IMR-90 (cell line): ENCODE results near the gene APAF1. TPM values are rescaled to one million over a fixed set of nuclear protein-coding genes. Genes with fewer than 3 reads are reported as not detected.

ENCODE experiments used
- ATAC-seq: fragments of 200-7000 bp; cut with Tn5 transposase; 2 replicates; pipeline ENCODE4 v1.9.1; 2020; ENCODE audit warnings: low read depth, mild to moderate bottlenecking, moderate library complexity
- BruUV-seq: library from RNA; stranded (reverse); fragments of 400-500 nt; replicated peaks from 2 replicates; lab custom pipeline; 2021; lab: Mats Ljungman, UMichigan
- CTCF ChIA-PET: fragments of 300-600 bp; formaldehyde crosslinking; extraction: SDS; loops from one replicate; lab custom pipeline; 2021; ENCODE audit warnings: antibody characterized with exemption; lab: Yijun Ruan, JAX
- POLR2A ChIA-PET: fragments of 300-600 bp; sonication (Branson Sonifier 250); formaldehyde crosslinking; loops from one replicate; lab custom pipeline; 2022; ENCODE audit warnings: antibody characterized with exemption; ENCODE audit not compliant: unreplicated experiment; lab: Charles Lee
- DNase-seq: peaks from one replicate; pipeline ENCODE4 v3.0.0; 2013
- H2AFZ ChIP-seq: replicated peaks from 2 replicates; pipeline ENCODE3; 2013; ENCODE audit warnings: low read length, mild to moderate bottlenecking; ENCODE audit not compliant: poor library complexity
- H2AK5ac ChIP-seq: 2 replicates; pipeline ENCODE4 v1.6.1; 2013; ENCODE audit warnings: low read depth, low read length, inconsistent platforms
- H2AK9ac ChIP-seq: replicated peaks from 2 replicates; pipeline ENCODE3; 2013; ENCODE audit warnings: mild to moderate bottlenecking, low read depth, low read length, moderate library complexity; ENCODE audit not compliant: poor library complexity
- H2BK120ac ChIP-seq: 2 replicates; pipeline ENCODE4 v1.6.1; 2013; ENCODE audit warnings: low read depth, low read length, inconsistent platforms
- H2BK15ac ChIP-seq: 3 replicates; pipeline ENCODE4 v1.6.1; 2013; ENCODE audit warnings: low read depth, low read length, inconsistent platforms
- H2BK20ac ChIP-seq: 2 replicates; pipeline ENCODE4 v1.6.1; 2013; ENCODE audit warnings: low read depth, mild to moderate bottlenecking, inconsistent platforms, low read length, moderate library complexity
- H2BK5ac ChIP-seq: 2 replicates; pipeline ENCODE4 v1.6.1; 2013; ENCODE audit warnings: mild to moderate bottlenecking, low read depth, low read length, inconsistent platforms; ENCODE audit not compliant: poor library complexity, severe bottlenecking
- H3K14ac ChIP-seq: replicated peaks from 2 replicates; pipeline ENCODE4 v1.6.1; 2013; ENCODE audit warnings: low read depth, low read length, inconsistent platforms
- H3K18ac ChIP-seq: 2 replicates; pipeline ENCODE4 v1.6.1; 2013; ENCODE audit warnings: low read depth, low read length, control low read depth
- H3K23ac ChIP-seq: 2 replicates; pipeline ENCODE4 v1.6.1; 2013; ENCODE audit warnings: low read depth, low read length, inconsistent platforms
- H3K27ac ChIP-seq: 2 replicates; pipeline ENCODE4 v1.5.1; 2013; ENCODE audit warnings: mild to moderate bottlenecking, control low read depth, low read length; ENCODE audit not compliant: insufficient read depth
- H3K27me3 ChIP-seq: 2 replicates; pipeline ENCODE4 v1.6.1; 2013; ENCODE audit warnings: low read length; ENCODE audit not compliant: control insufficient read depth, insufficient read depth
- H3K36me3 ChIP-seq: 2 replicates; pipeline ENCODE4 v1.6.1; 2013; ENCODE audit warnings: low read length, mixed read lengths; ENCODE audit not compliant: control insufficient read depth, insufficient read depth
- H3K4ac ChIP-seq: 2 replicates; pipeline ENCODE4 v1.6.1; 2013; ENCODE audit warnings: low read depth, low read length, inconsistent platforms
- H3K4me1 ChIP-seq: 2 replicates; pipeline ENCODE4 v1.6.1; 2013; ENCODE audit warnings: low read length, mixed read lengths; ENCODE audit not compliant: control insufficient read depth, insufficient read depth
- H3K4me2 ChIP-seq: 2 replicates; pipeline ENCODE4 v1.6.1; 2013; ENCODE audit warnings: low read depth, mild to moderate bottlenecking, control low read depth, low read length, moderate library complexity
- H3K4me3 ChIP-seq: 2 replicates; pipeline ENCODE4 v1.5.1; 2013; ENCODE audit warnings: low read depth, mild to moderate bottlenecking, control low read depth, low read length, moderate library complexity; ENCODE audit not compliant: insufficient read depth
- H3K56ac ChIP-seq: 2 replicates; pipeline ENCODE4 v1.6.1; 2013; ENCODE audit warnings: low read length, inconsistent platforms; ENCODE audit not compliant: insufficient read depth; ENCODE audit errors: extremely low read depth
- H3K79me1 ChIP-seq, 2 experiments: 2 replicates each; pipeline ENCODE4 v1.6.1; 2013; ENCODE audit warnings: low read length in 2 of 2, inconsistent platforms in 1 of 2, low read depth in 1 of 2
- H3K9ac ChIP-seq: 2 replicates; pipeline ENCODE4 v1.6.1; 2013; ENCODE audit warnings: low read depth, low read length, control low read depth
- H3K9me1 ChIP-seq: 2 replicates; pipeline ENCODE4 v1.6.1; 2013; ENCODE audit warnings: low read length, inconsistent platforms; ENCODE audit not compliant: insufficient read depth
- H3K9me3 ChIP-seq: 2 replicates; pipeline ENCODE4 v1.6.1; 2013; ENCODE audit warnings: low read length; ENCODE audit not compliant: control insufficient read depth, insufficient read depth
- H4K20me1 ChIP-seq: 2 replicates; pipeline ENCODE4 v1.6.1; 2013; ENCODE audit warnings: low read length, inconsistent platforms; ENCODE audit not compliant: insufficient read depth
- H4K5ac ChIP-seq: 2 replicates; pipeline ENCODE4 v1.6.1; 2013; ENCODE audit warnings: mild to moderate bottlenecking, low read depth, low read length, control low read depth
- H4K8ac ChIP-seq, 2 experiments: 2 replicates each; pipeline ENCODE4 v1.6.1; 2013; ENCODE audit warnings: low read depth in 2 of 2, low read length in 2 of 2, control low read depth in 1 of 2, inconsistent platforms in 1 of 2
- H4K91ac ChIP-seq: 2 replicates; pipeline ENCODE4 v1.6.1; 2013; ENCODE audit warnings: low read depth, low read length, inconsistent platforms; ENCODE audit not compliant: insufficient read depth
- BHLHE40 ChIP-seq: fragments of 150-350 bp; IDR thresholded peaks from 2 replicates; pipeline ENCODE4 v1.6.1; 2016; ENCODE audit warnings: mild to moderate bottlenecking, low read depth, low read length
- CEBPB ChIP-seq: IDR thresholded peaks from 2 replicates; pipeline ENCODE4 v1.6.1; 2012; ENCODE audit warnings: low read depth, low read length, improper control_type of control experiment
- ELK1 ChIP-seq: fragments of 150-350 bp; IDR thresholded peaks from 2 replicates; pipeline ENCODE4 v1.6.1; 2016; ENCODE audit warnings: low read depth, mild to moderate bottlenecking, low read length, moderate library complexity, borderline replicate concordance
- MAFK ChIP-seq: IDR thresholded peaks from 2 replicates; pipeline ENCODE4 v1.6.1; 2012; ENCODE audit warnings: low read depth, low read length, improper control_type of control experiment
- MAZ ChIP-seq: IDR thresholded peaks from 2 replicates; pipeline ENCODE4 v1.6.1; 2012; ENCODE audit warnings: low read depth, mild to moderate bottlenecking, low read length, improper control_type of control experiment, moderate library complexity, borderline replicate concordance
- MXI1 ChIP-seq: IDR thresholded peaks from 2 replicates; pipeline ENCODE4 v1.6.1; 2012; ENCODE audit warnings: low read depth, mild to moderate bottlenecking, low read length, moderate library complexity, borderline replicate concordance
- NFE2L2 ChIP-seq: fragments of 150-350 bp; IDR thresholded peaks from 2 replicates; pipeline ENCODE4 v1.6.1; 2016; ENCODE audit warnings: low read depth, mild to moderate bottlenecking, low read length
- RAD21 ChIP-seq: IDR thresholded peaks from 2 replicates; pipeline ENCODE4 v1.6.1; 2012; ENCODE audit warnings: low read length, improper control_type of control experiment
- RCOR1 ChIP-seq: IDR thresholded peaks from 2 replicates; pipeline ENCODE4 v1.6.1; 2012; ENCODE audit warnings: mild to moderate bottlenecking, low read length, improper control_type of control experiment; ENCODE audit not compliant: insufficient replicate concordance
- RFX5 ChIP-seq: IDR thresholded peaks from 2 replicates; pipeline ENCODE4 v1.8.0; 2012; ENCODE audit warnings: low read depth, mild to moderate bottlenecking, low read length, moderate library complexity
- WGBS, 2 experiments: methylation state at CpG; one replicate each; pipeline versions ENCODE4 v1.1.5 to v1.1.7; 2013; ENCODE audit warnings: missing lambda C conversion rate in 2 of 2; ENCODE audit not compliant: insufficient read length in 1 of 2; ENCODE audit errors: extremely low coverage in 2 of 2; 5-methylcytosine and 5-hydroxymethylcytosine counted together
- dilution Hi-C: fragments of 300-500 bp; cut with HindIII; formaldehyde crosslinking; loops from one replicate; pipeline ENCODE4 v1.14.3; 2018; ENCODE audit warnings: low sequenced_read_pairs; ENCODE audit not compliant: unreplicated experiment
- in situ Hi-C: fragments of 300-500 bp; cut with MboI; formaldehyde crosslinking; loops from 3 replicates; pipeline ENCODE4 v1.14.3; 2019; ENCODE audit warnings: low sequenced_read_pairs, inconsistent platforms, mixed read lengths
- intact Hi-C: fragments of 100-400 bp; cut with micrococcal nuclease; formaldehyde crosslinking; loops from 2 replicates; pipeline ENCODE4 v1.10.0; 2022
- polyA plus RNA-seq, 3 experiments: library from polyadenylated mRNA; depleted of rRNA; stranded (reverse); fragments of >200 nt; gene quantifications; 2 replicates each; pipeline ENCODE4 v1.2.3, GENCODE V29; 2012; ENCODE audit warnings: low replicate concordance in 1 of 3
- total RNA-seq: library from RNA; depleted of rRNA; stranded (reverse); fragments of >200 nt; gene quantifications from 2 replicates; pipeline ENCODE4 v1.2.3, GENCODE V29; 2012

APAF1 gene
- total and polyA plus RNA-seq, 2 of the 4 experiments (the other 2 are of a cell fraction) = 10.9 to 32.8 TPM

GRCh38 chr12:98601924-98602323 is 43.2 kb upstream of the APAF1 start:
- H3K27ac ChIP-seq = no peak overlapping the region
- peaks cover 49% of the 10 kb centered on the region for H3K36me3 ChIP-seq
- H3K9me1 ChIP-seq = no peaks in the 10 kb centered on the region
- H2BK5ac ChIP-seq = no peak overlapping the region
- no peak overlapping the region for H3K4ac ChIP-seq
- H2AK5ac ChIP-seq = no peak overlapping the region
- in situ Hi-C loops (loop anchor here (5.0 kb wide), 1 partner anchor 35 kb away; no protein-coding TSS in a partner anchor), intact Hi-C loops (no loop called here), dilution Hi-C loops (no loop called here)
- no peak overlapping the region for H4K5ac ChIP-seq
- ChIA-PET CTCF (interaction anchor here (0.6 to 1.0 kb wide), 2 partner anchors 35 to 62 kb away, joined by 3 to 8 read pairs; no protein-coding TSS in a partner anchor), POLR2A (no interaction called here)
- peaks cover 20% of the 10 kb centered on the region; the same call in 1 of the 2 replicates for H4K20me1 ChIP-seq
- H2AFZ ChIP-seq = no peak overlapping the region
- no CpG with 5 or more reads among the region's 8 CpGs for WGBS, 2 experiments
- no peak overlapping the region for H2BK20ac ChIP-seq
- H3K4me3 ChIP-seq = no peak overlapping the region
- no peaks in the 10 kb centered on the region for H3K4me1 ChIP-seq
- no peak overlapping the region for H3K18ac ChIP-seq
- H3K56ac ChIP-seq = no peak overlapping the region
- BruUV-seq = no TSS peak
- H3K4me2 ChIP-seq = no peak overlapping the region
- H4K8ac ChIP-seq = no peak overlapping the region
- no peak overlapping the region for H2BK15ac ChIP-seq
- no peak overlapping the region for H2BK120ac ChIP-seq
- H3K79me1 ChIP-seq = peaks cover 13 to 28% of the 10 kb centered on the region in 2 experiments
- ATAC-seq (no peak), DNase-seq (no peak)
- TF ChIP-seq CEBPB = no peak
- no peak for TF ChIP-seq NFE2L2
- TF ChIP-seq MAZ = no peak
- no peak for TF ChIP-seq RFX5
- no peak for TF ChIP-seq BHLHE40
- no peak for TF ChIP-seq MXI1
- no peak for TF ChIP-seq ELK1
- TF ChIP-seq RAD21 = no peak
- TF ChIP-seq MAFK = no peak
- TF ChIP-seq RCOR1 = no peak
- no peak overlapping the region for H3K14ac ChIP-seq
- H4K91ac ChIP-seq = no peak overlapping the region
- H3K23ac ChIP-seq = no peak overlapping the region
- H2AK9ac ChIP-seq = no peak overlapping the region
- H3K9me3 ChIP-seq = no peaks in the 10 kb centered on the region
- no peaks in the 10 kb centered on the region for H3K27me3 ChIP-seq
- no peak overlapping the region for H3K9ac ChIP-seq
